GM18499 (cell line): ENCODE measurements around the gene BAZ2A.
"Not testable (repeated sequence)": the region's sequence is repeated elsewhere in the genome, so short reads cannot be mapped to it uniquely, and the experiment has no call there.

Experiments
- ATAC-seq: cut with Tn5 transposase; IDR thresholded peaks from one replicate; pipeline ENCODE4 v1.9.1; 2021; ENCODE audit warnings: moderate number of reproducible peaks; ENCODE audit not compliant: insufficient read depth, unreplicated experiment

Gene BAZ2A

DNA sequence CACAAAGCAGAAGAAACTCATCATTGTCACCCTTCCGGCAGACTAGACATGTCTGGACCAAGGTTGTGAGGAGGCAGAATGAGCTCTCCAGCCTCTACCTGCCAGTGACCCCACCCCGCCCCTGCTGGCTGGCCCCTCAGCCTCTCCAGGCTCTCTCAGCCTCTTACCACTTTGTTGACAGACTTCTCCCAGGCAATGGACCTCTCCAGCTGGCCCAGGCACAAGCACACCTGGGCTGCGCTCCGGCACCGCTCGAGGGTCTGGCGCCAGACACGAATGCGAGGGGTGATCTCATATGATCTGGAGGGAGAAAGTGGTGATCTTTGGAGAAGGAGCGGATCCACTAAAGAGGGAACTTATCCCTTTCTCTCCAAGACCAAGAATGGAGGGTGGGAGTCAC lies 30.3 kb downstream of the BAZ2A start:
- ATAC-seq: no peak

DNA sequence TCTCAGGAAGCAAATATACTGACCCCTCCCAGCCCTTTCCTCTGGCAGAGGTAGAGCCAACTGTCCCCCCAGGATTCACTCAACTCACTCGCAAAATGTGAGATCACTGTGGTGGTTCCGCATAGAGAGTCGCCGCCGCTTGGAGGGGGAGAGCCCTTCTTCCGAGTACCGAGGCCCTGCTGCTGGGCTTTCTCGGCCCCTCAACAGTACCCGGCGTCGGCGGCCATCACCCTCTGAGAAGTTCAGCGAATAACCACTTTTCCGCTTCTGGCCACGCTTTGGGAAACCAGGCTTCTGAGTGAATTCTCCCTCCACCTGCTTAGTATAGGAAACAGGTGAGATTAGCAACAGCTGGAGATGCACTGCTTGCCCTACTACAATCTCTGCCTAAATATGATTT lies 31.1 kb downstream of the BAZ2A start:
- ATAC-seq: no peak

DNA sequence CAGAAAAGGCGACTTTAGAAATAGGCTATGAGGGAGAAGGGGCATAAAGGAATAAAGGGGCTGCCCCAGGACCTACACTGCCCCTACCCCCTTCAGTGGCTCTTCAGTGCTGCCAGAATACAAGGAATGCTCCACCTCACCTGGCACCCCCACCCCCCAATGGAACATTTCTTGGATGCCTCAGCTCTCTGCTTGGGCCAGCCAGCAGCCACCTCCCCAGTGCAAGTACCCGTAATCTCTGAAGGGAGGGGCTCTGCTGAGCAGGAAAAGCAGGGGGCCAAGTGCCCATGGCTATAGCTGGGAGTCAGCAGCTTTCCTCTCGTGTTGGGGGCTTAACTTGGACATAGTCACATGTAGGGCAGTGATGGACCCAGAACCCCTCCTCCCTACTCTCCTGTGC lies 33.3 kb downstream of the BAZ2A start:
- ATAC-seq: no peak

DNA sequence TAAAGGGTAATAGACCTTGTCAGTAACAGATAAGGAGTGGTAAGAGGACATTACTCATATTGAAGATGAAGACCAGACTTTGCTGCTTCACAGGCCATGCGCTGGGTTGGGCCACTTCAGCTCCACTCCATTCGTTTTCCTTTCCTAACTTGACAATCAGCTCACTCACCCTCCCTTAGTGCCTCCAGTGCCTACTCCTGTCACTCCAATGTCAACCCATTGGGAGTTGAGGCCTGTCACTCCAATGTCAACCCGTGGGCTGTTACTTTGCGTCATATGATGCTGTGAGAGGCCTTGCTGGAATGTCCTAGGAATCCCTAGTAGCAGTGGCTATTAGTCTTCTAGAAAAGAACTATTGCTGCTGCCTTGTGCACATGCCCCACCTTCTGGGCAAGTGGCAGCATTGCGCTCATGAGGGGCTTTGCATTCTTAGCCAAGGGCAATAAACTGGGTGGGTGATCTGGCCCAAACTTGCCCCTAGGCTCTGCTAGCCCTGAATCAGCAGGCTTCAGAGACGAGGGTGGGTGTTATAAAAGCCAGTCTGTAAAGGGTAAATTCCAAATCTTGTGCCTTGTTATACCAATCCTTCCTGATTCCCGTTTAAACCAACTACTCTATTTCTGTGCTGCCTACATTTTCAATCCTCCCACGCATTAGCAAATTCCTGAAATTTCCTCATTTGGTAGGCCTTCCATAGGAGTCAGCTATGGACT lies 36.1 kb downstream of the BAZ2A start:
- ATAC-seq: no peak

DNA sequence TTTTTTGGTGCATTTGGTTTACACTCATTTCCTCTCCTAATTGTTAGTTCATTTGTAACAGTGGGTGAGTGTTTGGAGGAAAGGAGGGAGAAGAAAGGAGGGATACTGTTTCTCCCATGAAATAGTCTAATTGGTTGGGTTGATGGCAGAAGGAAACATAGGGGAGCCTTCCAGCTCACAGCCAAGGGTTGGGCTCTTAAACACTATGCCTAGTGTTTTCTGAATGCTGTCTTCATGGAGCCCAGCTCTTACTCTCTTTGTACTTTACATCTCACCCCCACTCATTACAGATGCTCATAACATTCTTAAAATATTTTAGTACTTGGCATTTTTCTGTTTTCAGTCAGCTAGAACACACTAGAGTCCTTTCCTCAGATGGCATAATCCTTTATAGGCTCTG lies 38.2 kb downstream of the BAZ2A start:
- ATAC-seq: no peak

DNA sequence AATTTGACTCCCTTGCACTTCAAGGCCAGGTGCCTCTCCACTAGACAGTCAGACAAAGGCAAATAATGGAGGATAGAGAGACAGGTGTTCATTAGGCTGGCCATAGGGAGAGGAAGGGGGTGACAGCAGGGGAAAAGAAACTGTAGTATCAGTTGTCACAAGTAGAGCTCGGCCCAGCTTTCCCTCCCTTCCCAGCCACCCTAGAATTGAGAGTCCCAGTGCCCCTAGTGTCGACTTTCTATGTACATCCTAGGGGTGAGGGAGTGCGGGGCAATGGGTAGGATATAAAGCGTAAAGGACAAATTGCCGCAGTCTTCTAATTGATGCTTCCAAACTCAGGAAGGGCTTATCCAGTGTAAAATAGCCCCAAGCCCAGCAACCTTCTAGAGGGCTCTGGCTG lies 39.0 kb downstream of the BAZ2A start:
- ATAC-seq: no peak

DNA sequence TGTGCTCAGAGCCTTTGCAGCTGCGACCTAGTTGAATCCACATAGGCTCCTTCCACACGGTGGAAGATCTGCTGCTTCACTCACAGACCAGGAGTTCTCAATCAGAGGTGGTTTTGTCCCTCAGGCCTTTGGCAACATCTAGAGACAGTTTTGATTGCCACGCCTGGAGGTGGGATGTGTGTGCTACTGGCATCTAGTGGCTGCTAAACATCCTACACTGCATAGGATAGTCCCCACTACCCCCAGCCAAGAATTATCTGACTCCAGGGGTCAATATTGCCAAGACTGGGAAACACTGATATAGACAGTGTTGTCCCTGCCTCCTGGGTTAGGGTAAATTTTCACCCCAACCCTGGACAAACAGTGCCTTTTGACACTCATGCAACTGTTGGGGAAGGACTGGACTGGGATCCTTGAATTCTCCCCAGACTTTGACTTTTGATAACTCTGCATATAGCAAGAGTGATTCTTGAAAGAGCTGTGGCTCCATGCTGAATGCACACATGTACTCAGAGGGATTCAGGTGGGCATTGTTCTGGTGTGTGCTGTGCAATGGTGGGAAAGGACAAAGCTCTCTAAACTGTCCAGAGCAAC lies 39.8 kb downstream of the BAZ2A start:
- ATAC-seq: no peak

DNA sequence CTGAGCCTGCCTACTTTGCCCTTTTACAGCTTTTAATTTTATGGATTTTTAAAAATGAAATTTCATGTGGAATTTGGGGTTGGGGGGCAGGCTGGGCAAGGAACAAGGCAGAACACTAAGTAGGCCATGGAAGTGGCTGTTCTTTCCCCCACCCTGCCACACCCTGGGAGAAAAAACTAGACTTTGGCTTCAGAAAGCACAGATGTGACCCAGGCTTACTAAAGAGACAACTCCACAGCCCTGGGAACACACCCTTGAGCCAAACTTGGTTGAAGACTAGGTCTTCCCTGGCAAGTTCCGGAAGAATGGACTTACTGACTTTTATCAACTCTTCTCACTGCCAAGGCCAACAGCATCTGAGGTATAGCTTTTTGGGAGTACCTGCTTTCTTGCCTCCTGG lies 40.3 kb downstream of the BAZ2A start:
- no peak for ATAC-seq

DNA sequence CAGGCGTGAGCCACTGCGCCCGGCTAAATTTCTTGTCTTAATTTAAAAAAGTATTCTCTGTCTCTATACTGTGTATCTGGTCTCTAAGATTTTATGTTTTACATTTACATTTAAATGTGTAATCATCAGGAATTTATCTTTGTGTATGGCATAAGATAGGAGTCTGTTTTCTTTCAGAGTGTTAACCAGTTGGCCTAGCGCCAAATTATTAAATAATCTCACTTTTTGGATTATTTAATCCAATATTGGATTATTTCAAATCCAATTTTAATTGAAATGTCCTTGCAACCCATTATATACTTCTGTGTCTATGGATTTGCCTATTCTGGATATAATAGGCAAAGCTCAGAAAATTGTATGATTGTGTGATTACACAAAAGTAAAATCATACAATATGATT lies 45.0 kb downstream of the BAZ2A start:
- no peak for ATAC-seq

DNA sequence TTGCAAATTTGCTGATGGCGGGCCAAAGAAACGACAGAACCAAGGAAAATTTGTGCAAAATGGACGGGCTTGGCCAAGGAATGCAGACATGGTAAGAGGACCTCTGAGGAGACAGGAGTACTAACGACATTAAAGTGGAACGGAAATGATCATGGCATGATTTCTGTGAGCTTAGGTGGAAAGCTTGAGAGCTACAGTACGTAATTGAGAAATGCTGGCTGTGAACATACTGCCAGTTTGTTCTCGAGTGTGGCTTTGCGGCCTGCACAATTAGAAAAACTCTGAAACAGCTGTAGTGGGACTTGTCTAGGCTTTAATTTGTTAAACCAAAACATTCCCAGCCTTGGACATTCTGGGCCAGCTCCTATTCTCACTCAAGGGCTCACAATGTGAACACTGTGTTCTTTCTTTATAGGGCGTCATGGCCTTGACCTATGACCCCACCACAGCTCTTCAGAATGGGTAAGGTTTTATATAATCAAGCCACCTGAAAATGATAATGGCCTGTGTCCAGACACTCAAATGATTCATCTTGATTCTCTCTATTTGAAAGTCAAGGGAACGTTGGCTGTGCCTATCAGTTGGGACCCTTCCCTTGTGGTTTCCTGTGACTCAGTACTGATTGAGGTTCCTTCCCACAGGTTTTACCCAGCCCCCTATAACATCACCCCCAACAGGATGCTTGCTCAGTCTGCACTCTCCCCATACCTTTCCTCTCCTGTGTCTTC lies 48.5 kb downstream of the BAZ2A start:
- no peak for ATAC-seq

DNA sequence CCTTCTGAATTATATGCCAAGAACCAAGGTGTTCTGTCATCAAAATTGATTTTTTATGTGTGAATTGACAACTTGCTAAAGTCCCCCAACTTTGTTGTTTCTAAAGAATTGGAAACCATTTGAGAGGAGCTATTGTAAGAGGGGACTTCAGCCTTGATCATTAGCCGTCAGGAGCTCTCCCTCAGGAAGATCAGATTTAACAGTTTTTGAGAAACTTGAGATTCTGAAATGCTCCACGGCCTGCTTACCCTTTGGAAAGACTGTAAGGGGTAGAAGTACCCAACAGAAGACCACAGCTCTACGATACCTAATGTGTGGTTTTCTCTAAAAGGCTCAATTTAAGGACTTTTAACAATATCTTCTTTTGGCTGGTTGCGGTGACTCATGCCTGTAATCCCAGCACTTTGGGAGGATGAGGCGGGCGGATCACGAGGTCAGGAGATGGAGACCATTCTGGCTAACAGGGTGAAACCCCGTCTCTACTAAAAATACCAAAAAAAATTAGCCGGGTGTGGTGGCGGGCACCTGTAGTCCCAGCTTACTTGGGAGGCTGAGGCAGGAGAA lies 51.1 kb downstream of the BAZ2A start:
- ATAC-seq: no peak

DNA sequence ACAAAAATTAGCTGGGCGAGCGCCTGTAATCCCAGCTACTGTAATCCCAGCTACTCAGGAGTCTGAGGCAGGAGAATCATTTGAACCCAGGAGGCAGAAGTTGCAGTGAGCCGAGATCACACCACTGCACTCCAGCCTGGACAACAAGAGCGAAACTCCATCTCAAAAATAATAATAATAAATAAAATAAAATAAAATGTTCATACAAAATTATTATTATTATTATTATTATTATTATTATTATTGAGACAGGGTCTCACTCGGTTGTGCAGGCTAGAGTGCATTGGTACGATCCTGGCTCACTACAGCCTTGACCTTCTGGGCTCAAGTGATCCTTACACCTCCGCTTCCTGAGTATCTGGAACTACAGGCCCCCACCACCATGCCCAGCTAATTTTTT lies 52.9 kb downstream of the BAZ2A start:
- not testable (repeated sequence) for ATAC-seq

DNA sequence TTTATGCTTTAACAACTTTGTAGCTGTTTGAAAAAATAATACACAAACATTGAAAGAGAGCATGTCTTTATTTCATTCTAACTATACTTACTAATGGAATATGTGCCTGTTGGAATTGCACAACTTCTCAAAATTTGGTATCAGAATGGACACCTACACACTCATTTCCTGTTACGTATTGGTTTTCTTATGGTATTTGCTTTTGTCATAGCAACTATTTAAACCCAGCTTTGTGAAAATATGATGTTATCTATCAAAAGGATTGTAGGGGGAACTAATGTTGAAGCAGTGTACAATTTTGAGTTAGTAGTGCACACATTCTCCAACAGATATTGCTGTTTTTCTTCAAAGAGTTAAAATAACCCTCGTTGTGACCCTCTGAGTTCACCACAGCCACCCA lies 55.9 kb downstream of the BAZ2A start:
- ATAC-seq: no peak

DNA sequence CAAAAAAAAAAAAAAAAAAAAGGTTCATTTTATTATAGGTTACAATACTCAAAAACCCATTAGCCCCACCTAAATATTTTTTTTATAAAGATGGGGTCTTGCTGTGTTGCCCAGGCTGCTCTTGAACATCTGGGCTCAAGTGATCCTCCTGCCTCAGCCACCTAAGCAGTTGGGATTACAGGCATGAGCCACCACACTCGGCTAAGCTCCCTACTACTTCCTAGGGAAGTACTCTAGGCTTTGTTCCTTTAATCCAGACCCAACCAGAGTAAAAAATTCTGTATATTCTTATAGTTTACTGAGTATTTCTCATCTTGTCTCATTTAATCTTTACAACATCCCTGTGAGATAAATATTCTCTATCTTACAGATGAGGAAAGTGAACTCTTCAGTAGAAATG lies 57.8 kb downstream of the BAZ2A start:
- no peak for ATAC-seq

DNA sequence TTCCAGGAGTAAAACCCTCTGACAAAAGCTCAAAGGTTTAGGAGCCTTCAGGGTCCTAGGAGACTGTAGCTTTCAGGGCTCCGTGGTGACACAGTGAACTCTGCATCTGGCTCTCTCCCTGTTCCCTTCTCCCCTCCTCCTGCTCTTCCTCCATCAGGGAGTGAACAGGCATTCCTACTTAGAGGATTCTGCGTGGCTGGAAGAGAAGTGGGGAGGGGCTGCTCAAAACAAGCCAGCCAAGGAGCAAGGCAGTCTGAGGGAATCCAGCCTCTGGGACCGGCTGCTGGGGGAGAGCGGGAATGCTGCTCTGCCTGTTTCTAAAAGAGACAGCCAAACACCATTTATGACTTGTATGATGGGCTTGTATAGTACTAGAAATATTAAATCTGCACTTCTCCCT lies 59.0 kb downstream of the BAZ2A start:
- ATAC-seq: no peak

DNA sequence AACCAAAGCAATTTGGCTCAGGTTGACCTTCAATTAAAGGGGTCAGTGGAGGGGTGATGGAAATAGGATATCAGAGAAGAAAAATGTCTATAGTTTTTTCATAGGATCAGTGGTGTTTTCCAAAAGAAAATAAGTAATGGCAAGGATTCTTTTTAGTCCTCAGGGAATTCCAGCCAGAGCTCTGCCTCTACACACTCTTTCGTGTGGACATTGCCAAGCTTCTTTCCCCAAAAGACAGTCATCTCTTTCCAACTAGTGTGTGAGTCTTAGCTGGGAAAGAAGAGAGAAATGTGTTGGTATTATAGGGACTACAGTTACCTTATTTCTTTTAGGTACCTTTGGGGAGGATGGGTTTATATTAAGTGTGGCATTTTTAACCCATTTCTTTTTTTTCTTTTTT lies 62.0 kb downstream of the BAZ2A start:
- ATAC-seq: no peak

DNA sequence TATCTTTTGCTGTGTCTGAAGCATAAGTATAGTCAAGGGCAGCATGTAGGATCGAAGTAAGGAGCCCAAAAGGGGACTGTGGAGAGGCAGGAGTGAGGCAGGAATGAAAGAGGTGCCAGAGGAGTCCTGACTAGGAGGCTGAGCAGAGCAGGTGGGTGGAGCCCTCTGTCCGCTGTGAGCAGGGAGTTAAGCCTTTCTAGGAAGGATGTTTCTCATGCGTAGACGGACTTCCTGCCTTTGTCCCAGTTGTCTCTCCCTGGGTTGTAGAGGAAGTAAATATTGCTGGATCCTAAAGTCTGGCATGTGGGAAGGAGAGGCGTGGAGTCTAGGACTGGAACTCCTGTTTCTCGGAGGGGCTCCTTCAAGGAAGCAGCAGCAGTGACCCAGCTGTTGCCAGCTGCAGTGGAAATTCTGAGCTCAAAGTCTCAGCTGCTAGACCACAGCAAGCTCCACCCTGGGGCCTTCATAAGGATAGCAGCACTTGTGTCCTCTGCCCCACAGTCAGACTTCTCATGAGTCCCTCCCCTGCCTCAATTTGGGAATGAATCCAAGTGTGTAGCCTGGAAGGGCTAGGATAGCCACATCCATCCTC lies 64.5 kb downstream of the BAZ2A start:
- ATAC-seq: no peak

DNA sequence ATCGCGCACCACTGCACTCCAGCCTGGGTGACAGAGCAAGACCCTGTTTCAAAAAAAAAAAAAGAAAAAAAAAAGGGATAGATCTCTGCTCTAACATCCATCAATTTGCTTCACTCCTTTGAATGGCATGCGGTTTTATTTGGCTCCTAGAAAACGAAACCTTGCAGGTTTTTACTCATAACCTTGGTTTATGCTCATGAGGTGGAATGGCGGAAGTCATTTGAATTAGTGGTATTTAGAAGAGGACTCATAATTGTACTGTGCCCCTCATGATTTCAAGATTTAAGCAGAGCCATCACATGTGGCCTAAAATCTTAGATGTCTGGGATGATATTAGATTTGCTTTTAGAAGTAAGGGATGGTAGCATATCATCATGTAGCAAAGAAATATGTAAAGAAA lies 79.1 kb downstream of the BAZ2A start:
- ATAC-seq: no peak

DNA sequence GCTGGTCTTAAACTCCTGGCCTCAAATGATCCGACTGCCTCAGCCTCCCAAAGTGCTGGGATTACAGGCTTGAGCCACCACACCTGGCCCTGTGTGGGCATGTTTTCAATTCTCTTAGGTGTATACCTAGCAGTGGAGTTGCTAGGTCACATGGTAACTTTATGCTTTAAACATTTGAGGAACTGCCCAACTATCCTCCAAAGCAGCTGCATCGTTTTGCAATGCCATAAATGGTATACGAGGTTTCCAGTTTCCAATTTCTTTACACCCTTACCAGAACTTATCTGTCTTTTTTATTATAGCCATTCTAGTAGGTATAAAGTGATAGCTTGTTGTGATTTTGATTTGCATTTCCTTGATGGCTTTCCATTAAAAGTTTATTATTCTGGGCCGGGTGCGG lies 83.4 kb downstream of the BAZ2A start:
- no peak for ATAC-seq
